HepG2 (cell line): ENCODE data around the gene GABRG3. TPM values are rescaled to one million over a fixed set of nuclear protein-coding genes. Genes with fewer than 3 reads are reported as not detected.

ENCODE experiments used
- ATAC-seq: fragments of 200-7000 bp; cut with Tn5 transposase; 3 replicates; pipeline ENCODE4 v1.9.1; 2020; ENCODE audit warnings: mild to moderate bottlenecking, moderate library complexity
- BruUV-seq: library from RNA; stranded (reverse); fragments of 400-500 nt; replicated peaks from 2 replicates; lab custom pipeline; 2021; lab: Mats Ljungman, UMichigan
- CTCF ChIA-PET: fragments of 300-600 bp; formaldehyde crosslinking; extraction: SDS; loops from one replicate; lab custom pipeline; 2021; ENCODE audit warnings: low total read pairs, inconsistent platforms, low intra/inter-chr PET ratio; lab: Yijun Ruan, JAX
- POLR2A ChIA-PET: fragments of 350-600 bp; sonication (Branson Sonifier 250); formaldehyde crosslinking; loops from one replicate; lab custom pipeline; 2020; ENCODE audit warnings: antibody characterized with exemption, inconsistent platforms; lab: Yijun Ruan, JAX
- DNase-seq: peaks from one replicate; pipeline ENCODE4 v3.0.0-alpha.2; 2015; ENCODE audit warnings: low spot score
- FAIRE-seq: peaks from 3 replicates; lab custom pipeline; 2011; peaks lifted over from hg19 to GRCh38; lab: Jason Lieb, UNC
- H2AFZ ChIP-seq: one replicate; pipeline ENCODE4 v1.6.1; 2011; ENCODE audit warnings: low read length, inconsistent platforms
- H3K27ac ChIP-seq: fragments of 300-600 bp; 3 replicates; pipeline ENCODE4 v1.8.0; 2011; ENCODE audit warnings: mixed run types, mild to moderate bottlenecking, mixed read lengths, low read length, inconsistent platforms; ENCODE audit not compliant: insufficient read depth; ENCODE audit errors: extremely low read length
- H3K27me3 ChIP-seq, 2 experiments: fragments of 200-600 bp in 1 of 2; 2 replicates in 1 of 2; 3 replicates in 1 of 2; pipeline versions ENCODE4 v1.6.0 to v1.8.0; 2011; ENCODE audit warnings: low read length in 2 of 2, mild to moderate bottlenecking in 2 of 2, moderate library complexity in 2 of 2, inconsistent platforms in 1 of 2; ENCODE audit not compliant: insufficient read depth in 2 of 2, control insufficient read depth in 1 of 2
- H3K36me3 ChIP-seq, 2 experiments: fragments of 200-600 bp in 1 of 2; replicated peaks in 1 of 2; 2 replicates in 1 of 2; 3 replicates in 1 of 2; pipeline versions ENCODE4 v1.5.1 to v1.8.0; 2011; ENCODE audit warnings: low read length in 2 of 2, inconsistent platforms in 1 of 2; ENCODE audit not compliant: insufficient read depth in 2 of 2, control insufficient read depth in 1 of 2
- H3K4me1 ChIP-seq: 2 replicates; pipeline ENCODE4 v1.5.1; 2012; ENCODE audit warnings: low read length, inconsistent platforms; ENCODE audit not compliant: insufficient read depth
- H3K4me2 ChIP-seq: 2 replicates; pipeline ENCODE4 v1.6.0; 2011; ENCODE audit warnings: low read depth, low read length, inconsistent platforms
- H3K4me3 ChIP-seq, 3 experiments: fragments of 200-600 bp in 1 of 3; sonication (generic), shearing (Covaris generic) in 1 of 3; replicated peaks in 1 of 3; 2 replicates each; pipeline ENCODE4 v1.5.1; 2011 to 2016; ENCODE audit warnings: low read length in 3 of 3, inconsistent platforms in 2 of 3, low read depth in 2 of 3, mild to moderate bottlenecking in 2 of 3, control low read depth in 1 of 3, mixed read lengths in 1 of 3; ENCODE audit not compliant: insufficient read depth in 1 of 3
- H3K79me2 ChIP-seq: one replicate; pipeline ENCODE4 v1.6.1; 2011; ENCODE audit warnings: low read length, inconsistent platforms; ENCODE audit not compliant: insufficient read depth
- H3K9ac ChIP-seq: 2 replicates; pipeline ENCODE4 v1.6.0; 2011; ENCODE audit warnings: mild to moderate bottlenecking, low read depth, low read length, inconsistent platforms; ENCODE audit not compliant: insufficient read depth
- H3K9me3 ChIP-seq: 2 replicates; pipeline ENCODE4 v1.5.1; 2012; ENCODE audit warnings: mild to moderate bottlenecking, low read length
- H4K20me1 ChIP-seq: 2 replicates; pipeline ENCODE4 v1.6.0; 2011; ENCODE audit warnings: inconsistent platforms, mild to moderate bottlenecking, low read length, moderate library complexity; ENCODE audit not compliant: insufficient read depth
- DDIT3 ChIP-seq: sonication (generic); formaldehyde crosslinking; IDR thresholded peaks from 2 replicates; pipeline ENCODE4 v1.4.0; 2020; ENCODE audit warnings: mild to moderate bottlenecking, missing genetic modification reagents
- GRHL1 ChIP-seq: sonication (generic); formaldehyde crosslinking; conservative IDR thresholded peaks from 2 replicates; pipeline ENCODE4 v1.8.0; 2022; ENCODE audit warnings: missing genetic modification reagents
- HMG20B ChIP-seq: conservative IDR thresholded peaks from 2 replicates; pipeline ENCODE4 v1.6.1; 2016; ENCODE audit warnings: missing genetic modification reagents, missing compliant biosample characterization
- HNRNPK ChIP-seq: fragments of 200-400 bp; formaldehyde crosslinking; IDR thresholded peaks from 2 replicates; pipeline ENCODE4 v1.6.1; 2018; ENCODE audit warnings: low read length, low read depth, moderate library complexity, mild to moderate bottlenecking; ENCODE audit not compliant: poor library complexity, severe bottlenecking
- HNRNPUL1 ChIP-seq: fragments of 200-400 bp; formaldehyde crosslinking; IDR thresholded peaks from 2 replicates; pipeline ENCODE4 v1.6.1; 2017; ENCODE audit warnings: low read depth, mild to moderate bottlenecking, low read length, moderate library complexity
- MLXIP ChIP-seq: sonication (generic); formaldehyde crosslinking; IDR thresholded peaks from 2 replicates; pipeline ENCODE4 v1.9.0; 2021; ENCODE audit warnings: missing genetic modification reagents, borderline replicate concordance
- PRDM15 ChIP-seq: sonication (generic); formaldehyde crosslinking; IDR thresholded peaks from 2 replicates; pipeline ENCODE4 v1.4.0; 2020; ENCODE audit warnings: missing genetic modification reagents
- RXRA ChIP-seq: sonication (generic); formaldehyde crosslinking; IDR thresholded peaks from 2 replicates; pipeline ENCODE4 v1.5.1; 2020; ENCODE audit warnings: missing genetic modification reagents
- THAP11 ChIP-seq: IDR thresholded peaks from 2 replicates; pipeline ENCODE4 v1.6.1; 2016; ENCODE audit warnings: missing biosample characterization, missing genetic modification reagents
- TMF1 ChIP-seq: sonication (generic); formaldehyde crosslinking; IDR thresholded peaks from 2 replicates; pipeline ENCODE4 v1.8.1; 2022; ENCODE audit warnings: low read depth, missing genetic modification reagents
- ZBTB4 ChIP-seq: sonication (generic); formaldehyde crosslinking; IDR thresholded peaks from 2 replicates; pipeline ENCODE4 v1.4.0; 2020; ENCODE audit warnings: missing genetic modification reagents, mild to moderate bottlenecking, borderline replicate concordance
- ZSCAN25 ChIP-seq: sonication (generic); formaldehyde crosslinking; IDR thresholded peaks from 2 replicates; pipeline ENCODE4 v1.8.0; 2022; ENCODE audit warnings: mild to moderate bottlenecking, missing genetic modification reagents
- WGBS: methylation state at CpG from one replicate; pipeline ENCODE4 v1.1.6; 2017; ENCODE audit warnings: low lambda C conversion rate; 5-methylcytosine and 5-hydroxymethylcytosine counted together
- in situ Hi-C: cut with HindIII; loops from 2 replicates; pipeline ENCODE4 v1.10.0; 2017; ENCODE audit warnings: low pct_unique_long_range_greater_than_20kb; ENCODE audit not compliant: extremely low pct_ligation_motif_present
- intact Hi-C: fragments of 100-400 bp; cut with micrococcal nuclease; formaldehyde crosslinking; loops from one replicate; pipeline ENCODE4 v1.10.0; 2022; ENCODE audit not compliant: unreplicated experiment
- polyA plus RNA-seq, 8 experiments: library from polyadenylated mRNA; depleted of rRNA in 3 of 8; stranded (reverse) in 7 of 8; unstranded in 1 of 8; fragments of >200 nt; fragmentation: Illumina TruSeq in 4 of 8; extraction: Trizol in 4 of 8; gene quantifications; 2 replicates each; pipeline versions ENCODE4 v1.2.1 to v1.2.3, GENCODE V29; 2011 to 2016; ENCODE audit warnings: low read depth in 4 of 8, missing spikeins in 1 of 8, mixed read lengths in 1 of 8; ENCODE audit not compliant: insufficient read depth in 1 of 8
- total RNA-seq, 5 experiments: library from RNA; depleted of rRNA; stranded (reverse); fragments of >200 nt; fragmentation: Illumina TruSeq; extraction: Trizol; gene quantifications; 2 replicates each; pipeline ENCODE4 v1.2.3, GENCODE V29; 2016; ENCODE audit warnings: low read depth in 1 of 5

GABRG3 gene
- total and polyA plus RNA-seq, 2 of the 13 experiments (the other 11 are each of a cell fraction or from before 2014, with no cell fraction given) = not detected

GRCh38 chr15:27097506-27097905 is 126.5 kb downstream of the GABRG3 start:
- Histone ChIP-seq H3K9me3 (0 out of 2 replicates have a peak, but pooled peaks cover 6% of the 10 kb centered on the region), H2AFZ (no peak overlapping the region), H3K4me3 (no peak overlapping the region), H3K4me2 (no peak overlapping the region), H3K36me3 (no peaks in the 10 kb centered on the region), H3K4me1 (no peaks in the 10 kb centered on the region), H4K20me1 (no peaks in the 10 kb centered on the region), H3K27me3 (no peaks in the 10 kb centered on the region), H3K79me2 (no peaks in the 10 kb centered on the region), H3K27ac (no peak overlapping the region), H3K9ac (no peak overlapping the region)
- intact Hi-C loops = no loop called here
- no peak for FAIRE-seq
- in situ Hi-C loops = no loop called here
- DNase-seq = no peak
- ChIA-PET CTCF (no interaction called here), POLR2A (no interaction called here)
- BruUV-seq = no TSS peak
- WGBS = 4% methylated on average over 3 of the region's 3 CpGs
- no peak for ATAC-seq
- TF ChIP-seq TMF1 (CRISPR knock-in tag) = no peak
- TF ChIP-seq RXRA (CRISPR knock-in tag) = no peak
- TF ChIP-seq ZSCAN25 (CRISPR knock-in tag) = no peak
- no peak for TF ChIP-seq ZBTB4
- TF ChIP-seq GRHL1 (CRISPR knock-in tag) = no peak
- no peak for TF ChIP-seq HMG20B (CRISPR knock-in tag)
- TF ChIP-seq PRDM15 (CRISPR knock-in tag) = no peak
- no peak for TF ChIP-seq THAP11 (CRISPR knock-in tag)
- TF ChIP-seq HNRNPUL1 = no peak
- no peak for TF ChIP-seq MLXIP (CRISPR knock-in tag)
- TF ChIP-seq DDIT3 (CRISPR knock-in tag) = no peak
- TF ChIP-seq HNRNPK = no peak
